ENCODE data around the gene CD52. TPM values are rescaled to one million over a fixed set of nuclear protein-coding genes. Genes with fewer than 3 reads are reported as not detected.
"Not testable (repeated sequence)": the region's sequence is repeated elsewhere in the genome, so short reads cannot be mapped to it uniquely, and the experiment has no call there.

CD52 gene
- total RNA-seq, 1 donor from 2014 or later: not detected

DNA sequence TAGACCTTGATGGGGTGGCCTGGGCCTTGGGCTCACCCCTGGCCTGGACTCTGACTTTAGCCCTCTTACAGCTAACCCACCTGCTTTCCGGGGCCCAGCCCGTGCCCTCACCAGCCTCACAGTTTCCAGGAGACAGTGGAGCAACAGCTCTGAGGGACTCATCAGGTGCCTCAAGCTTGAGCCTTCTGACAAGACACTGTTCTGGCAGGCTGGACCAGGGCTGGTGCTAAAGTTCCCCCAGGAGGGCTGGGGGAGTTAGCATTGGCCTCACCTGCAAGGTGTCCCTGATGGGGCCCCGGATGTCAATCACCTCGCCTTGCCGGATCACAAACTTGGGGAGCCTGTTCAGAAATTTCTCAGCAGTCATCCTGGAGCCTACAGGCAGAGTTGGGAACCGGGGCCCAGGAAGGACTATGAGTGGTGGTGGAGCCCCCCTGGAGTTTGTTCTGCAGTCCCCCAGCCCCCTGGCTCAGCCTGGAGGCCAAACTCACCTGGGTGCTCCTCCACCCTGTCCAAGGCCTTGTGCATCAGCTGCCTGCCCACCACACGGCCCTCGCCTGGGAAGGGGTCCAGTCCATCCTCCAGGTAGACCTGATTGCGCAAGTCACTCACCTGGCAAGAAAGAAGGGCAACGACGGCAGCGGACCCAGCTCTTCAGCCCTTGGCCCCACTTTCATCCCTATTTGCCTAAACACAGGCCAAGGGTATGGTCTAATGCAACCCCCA is 33.7 kb upstream of the CD52 start:
- FAIRE-seq (no peak), DNase-seq (ENCODE audit: low spot score in 2 of 2) (no peak)

DNA sequence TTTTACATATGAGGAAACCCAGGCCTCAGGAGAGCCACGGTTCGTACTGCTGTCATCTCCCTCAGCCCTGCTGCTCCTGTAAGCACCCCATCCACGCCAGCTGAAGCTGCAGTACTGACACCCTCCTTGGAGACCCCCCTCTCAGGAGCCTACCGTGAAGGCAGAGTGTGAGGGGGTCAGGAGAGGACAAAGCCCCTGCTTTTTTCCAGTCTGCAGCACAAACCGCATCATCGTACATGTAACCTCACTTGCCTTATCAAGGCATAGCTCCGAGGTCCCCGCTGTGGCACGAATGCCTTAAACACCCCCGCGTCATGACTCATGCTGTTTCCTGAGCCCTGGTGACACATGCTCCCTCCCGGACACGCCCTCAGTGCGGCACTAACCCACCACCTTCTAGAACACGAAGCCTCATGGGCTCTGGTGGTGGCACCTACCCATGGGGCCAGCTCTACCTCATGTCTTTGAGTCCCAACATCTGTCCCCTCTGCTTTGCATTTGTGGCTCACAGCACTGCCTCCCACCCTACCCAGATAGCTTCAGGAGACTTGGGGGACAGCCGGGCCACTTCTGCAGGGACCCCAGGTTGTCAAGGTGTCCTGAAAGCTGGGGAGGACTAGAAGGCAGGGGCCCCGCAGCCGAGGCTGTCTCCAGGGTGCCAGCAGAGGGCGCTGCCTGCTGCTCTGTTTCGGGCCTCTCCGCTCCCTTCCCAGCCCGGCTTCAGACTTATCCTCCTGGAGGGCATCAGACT is 33.0 kb upstream of the CD52 start:
- FAIRE-seq: no peak
- peak in 1 of 2 donors; percentile 64 for DNase-seq (ENCODE audit: low spot score in 2 of 2)

DNA sequence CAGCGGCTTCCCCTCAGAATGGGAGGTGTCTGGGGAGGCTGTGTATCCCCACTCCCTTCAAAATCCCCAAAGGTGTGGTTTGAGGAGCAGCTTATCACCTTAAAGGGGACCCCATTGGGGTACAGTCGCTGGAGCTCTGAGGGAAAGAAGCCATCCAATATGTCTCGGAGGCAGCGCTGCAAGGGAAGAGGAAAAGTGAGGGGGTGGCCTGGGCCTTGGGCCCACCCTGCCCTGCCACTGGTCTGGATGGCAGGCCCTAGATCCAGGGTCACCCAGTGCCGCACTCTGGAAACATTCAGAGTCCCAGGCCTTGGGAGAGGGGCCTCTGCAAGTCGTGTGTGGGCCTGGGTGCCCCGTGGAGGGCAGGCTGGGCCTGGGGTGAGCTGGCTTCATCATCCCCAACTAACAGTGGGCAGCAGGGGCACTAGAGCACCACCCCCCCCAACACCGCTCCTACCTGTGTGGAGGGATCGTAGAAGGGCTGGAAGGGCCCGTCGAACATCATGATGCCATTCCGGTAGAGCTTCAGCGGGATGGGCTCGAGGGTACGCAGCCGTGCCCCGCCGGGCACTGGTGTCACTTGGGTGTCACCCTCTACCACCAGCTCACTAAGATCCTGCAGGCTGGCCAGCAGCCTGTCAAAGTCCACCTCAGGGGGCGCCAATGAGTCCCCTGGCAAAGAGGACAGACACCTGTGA is 32.2 kb upstream of the CD52 start:
- FAIRE-seq (no peak), DNase-seq (ENCODE audit: low spot score in 2 of 2) (no peak)

DNA sequence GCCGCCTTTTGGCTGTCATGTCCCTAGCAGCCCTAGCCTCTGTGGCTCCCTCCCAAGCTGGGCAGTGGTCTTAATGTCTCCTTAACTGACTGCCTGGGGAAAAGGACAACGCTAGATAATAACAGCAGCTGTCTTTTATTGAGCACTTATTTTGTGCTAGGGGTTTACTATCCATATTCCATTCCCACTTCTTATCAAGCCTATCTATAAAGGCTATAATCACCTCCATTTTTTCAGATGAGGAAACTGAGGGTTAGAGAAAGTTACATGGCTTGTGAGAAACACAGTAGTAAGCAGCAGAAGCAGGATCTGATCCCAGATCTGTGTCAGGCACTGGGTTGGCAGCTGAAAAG is 31.7 kb upstream of the CD52 start:
- DNase-seq (ENCODE audit: low spot score in 2 of 2) (no peak), FAIRE-seq (no peak)

DNA sequence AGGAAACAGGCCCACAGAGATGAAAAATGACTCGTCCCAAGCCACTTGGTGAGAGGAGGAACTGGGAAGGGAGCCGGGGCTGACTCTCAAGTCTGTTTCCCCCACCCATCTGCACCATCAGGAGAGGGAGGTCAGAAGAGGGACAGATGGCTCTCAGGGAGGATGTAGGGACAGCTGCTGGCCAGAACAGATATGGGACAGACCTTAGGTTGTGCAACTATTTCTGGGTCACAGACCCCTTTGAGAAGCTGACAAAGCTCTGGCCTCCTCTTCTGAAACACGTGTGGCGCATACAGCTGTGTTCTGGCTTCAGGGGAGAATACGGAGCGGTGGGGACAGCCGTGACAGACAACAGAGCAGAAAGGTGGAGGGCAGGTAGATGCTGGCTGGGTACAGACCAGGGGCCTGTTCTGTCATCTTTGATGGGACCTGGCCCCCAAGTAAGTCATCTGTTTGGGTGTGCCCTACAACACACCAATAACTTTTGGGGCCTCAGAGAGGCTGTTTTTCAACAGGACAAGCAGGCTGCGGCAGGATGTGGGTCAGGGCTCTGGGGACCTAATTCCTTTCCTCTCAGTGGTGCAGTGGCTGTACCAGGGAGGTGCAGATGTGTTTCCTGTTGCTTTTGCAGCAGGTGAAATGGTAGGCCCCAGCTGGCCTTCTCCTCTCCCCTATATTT is 30.6 kb upstream of the CD52 start:
- FAIRE-seq: no peak
- no peak for DNase-seq (ENCODE audit: low spot score in 2 of 2)

DNA sequence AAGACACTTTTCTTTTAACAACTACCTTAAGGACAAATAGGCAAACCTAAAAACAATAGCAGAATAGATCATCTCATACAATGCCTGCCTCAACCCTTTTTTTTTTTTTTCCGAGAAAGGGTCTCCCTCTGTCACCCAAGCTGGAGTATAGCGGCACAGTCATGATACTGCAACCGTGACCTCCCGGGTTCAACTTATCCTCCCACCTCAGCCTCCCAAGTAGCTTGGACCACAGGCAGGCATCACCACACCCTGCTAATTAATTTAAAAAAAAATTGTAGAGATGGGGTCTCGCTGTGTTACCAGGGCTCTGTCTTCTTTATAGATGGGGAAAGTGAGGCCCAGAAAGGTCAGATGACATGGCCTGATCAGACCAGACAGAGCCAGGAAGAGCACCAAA is 29.9 kb upstream of the CD52 start:
- FAIRE-seq: no peak
- DNase-seq (ENCODE audit: low spot score in 2 of 2): no peak

DNA sequence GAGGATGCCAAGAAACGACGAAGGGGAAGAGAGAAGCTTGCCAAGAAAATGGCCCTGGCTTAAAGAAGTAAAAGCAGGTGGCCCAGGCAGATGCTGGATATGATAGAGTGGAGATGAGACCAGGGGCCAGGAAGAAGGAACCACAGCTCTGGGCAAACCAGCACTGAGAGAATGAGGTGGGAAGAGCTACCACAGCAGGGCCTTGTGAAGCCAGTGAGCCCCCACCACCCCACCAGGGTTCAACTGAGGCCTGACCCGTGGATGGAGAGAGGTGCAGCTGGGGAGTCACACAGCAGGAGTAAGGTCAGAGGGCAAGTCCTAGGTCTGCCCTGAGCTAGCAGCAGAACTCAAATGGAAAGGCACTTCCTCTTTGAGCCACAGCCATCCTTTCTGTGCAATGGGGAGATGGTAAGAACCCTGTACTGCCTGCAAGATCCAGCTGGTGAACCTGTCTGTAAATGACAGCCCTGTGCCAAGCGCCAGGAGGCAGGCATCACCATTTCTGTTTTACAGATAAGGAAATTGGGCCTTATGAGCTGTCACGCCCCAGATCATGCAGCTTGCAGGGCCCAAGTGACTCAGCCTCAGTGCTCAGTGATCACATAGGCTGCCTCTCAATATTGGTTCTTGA is 29.3 kb upstream of the CD52 start:
- no peak for FAIRE-seq
- DNase-seq (ENCODE audit: low spot score in 2 of 2): no peak

DNA sequence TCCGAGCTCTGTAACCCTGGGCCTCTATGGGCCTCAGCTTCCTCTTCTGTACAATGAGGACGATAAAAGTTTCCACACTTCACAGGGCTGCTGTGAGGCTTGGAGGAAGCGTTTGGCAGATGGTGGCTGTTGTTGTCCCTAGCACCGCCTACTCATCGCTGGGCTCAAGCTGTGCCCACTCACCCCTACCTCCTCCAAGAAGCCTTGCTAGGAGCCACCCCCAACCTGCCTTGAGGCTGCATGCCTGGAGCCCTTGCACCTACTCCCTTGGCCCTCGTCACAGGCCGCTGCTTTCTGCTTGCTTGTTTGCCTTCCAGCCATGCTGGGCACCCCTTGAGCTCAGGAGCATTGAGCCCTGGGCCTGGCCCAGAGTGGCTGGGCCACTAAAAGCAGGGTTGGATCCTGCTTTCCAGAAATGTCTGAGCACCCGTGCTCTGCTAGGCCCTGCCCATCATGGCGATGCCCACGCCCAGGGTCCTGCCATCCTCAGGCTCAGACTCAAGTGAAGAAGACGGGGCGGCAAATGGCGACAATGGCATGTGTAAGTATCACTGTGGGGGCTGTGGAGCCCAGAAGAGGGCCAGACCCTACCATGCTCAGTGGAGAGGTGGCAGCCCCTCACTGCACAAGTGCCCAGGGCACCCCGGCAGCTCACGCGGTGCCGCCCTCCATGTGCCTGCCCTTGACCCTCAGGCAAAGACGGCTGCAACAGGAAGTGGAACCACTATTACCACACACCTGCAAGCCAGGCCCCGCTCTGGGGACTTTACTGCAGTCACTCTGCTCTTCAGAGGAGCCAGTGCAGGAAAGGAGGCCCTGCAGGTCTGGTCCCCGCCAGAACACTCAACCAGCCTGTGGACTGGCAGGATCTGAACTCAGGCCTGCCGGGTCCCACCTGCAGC is 28.3 kb upstream of the CD52 start:
- DNase-seq (ENCODE audit: low spot score in 2 of 2): peak in 1 of 2 donors; percentile 60
- no peak for FAIRE-seq

DNA sequence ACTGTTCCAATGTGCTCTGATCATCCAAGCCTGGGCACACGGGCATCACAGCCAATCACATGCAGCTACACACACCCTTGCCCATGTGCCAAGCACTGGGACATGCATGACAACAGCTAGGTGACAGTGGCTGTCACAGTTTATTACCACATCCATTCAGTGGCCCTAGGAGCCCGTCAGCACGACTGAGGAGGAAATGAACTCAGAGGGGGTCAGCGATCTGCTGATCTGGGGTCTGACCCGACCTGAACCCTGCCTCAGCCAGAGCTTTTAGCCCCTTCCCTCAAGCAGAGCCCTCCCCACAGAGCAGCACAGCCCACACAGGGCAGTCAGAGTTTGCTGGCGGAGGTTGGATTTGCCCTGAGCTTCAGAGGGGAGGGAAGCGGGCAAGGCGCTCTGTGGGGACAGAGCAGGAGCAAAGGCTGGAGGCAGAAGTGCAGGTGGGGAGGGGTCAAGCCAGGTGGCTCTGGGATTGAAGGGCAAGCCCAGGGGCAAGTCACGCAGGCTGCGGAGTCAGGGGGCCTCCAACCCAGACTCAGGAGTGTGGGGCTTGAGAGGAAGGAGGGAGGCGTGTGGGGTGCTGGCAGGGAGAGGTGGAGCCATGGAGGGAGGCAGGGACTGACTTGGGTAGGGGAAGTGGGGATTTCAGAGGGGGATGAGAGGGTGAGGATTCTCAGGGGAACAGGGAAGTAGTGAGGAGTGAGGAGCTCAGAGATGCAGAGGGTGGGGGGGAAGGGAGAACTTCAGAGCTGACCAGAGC is 27.5 kb upstream of the CD52 start:
- FAIRE-seq: no peak
- no peak for DNase-seq (ENCODE audit: low spot score in 2 of 2)

DNA sequence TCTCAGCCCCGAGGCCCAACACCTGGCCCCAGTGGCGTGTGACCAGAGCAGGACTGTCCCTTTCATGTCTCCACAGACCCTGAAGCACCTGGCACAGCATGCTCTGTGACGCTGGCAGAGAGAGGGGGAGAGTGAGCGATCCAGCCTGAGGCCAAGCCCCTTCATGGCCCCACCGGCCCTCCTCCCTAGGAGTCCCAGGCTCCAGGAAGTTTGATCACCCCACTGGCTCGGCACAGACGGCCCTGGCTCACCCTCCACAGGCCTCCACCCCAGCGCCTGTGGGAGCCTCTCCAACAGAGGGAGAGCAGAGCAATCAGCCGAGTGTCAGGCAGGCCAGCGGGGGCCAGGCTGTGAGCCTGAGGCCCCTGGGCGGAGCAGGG is 26.9 kb upstream of the CD52 start:
- FAIRE-seq: no peak
- DNase-seq (ENCODE audit: low spot score in 2 of 2): no peak

DNA sequence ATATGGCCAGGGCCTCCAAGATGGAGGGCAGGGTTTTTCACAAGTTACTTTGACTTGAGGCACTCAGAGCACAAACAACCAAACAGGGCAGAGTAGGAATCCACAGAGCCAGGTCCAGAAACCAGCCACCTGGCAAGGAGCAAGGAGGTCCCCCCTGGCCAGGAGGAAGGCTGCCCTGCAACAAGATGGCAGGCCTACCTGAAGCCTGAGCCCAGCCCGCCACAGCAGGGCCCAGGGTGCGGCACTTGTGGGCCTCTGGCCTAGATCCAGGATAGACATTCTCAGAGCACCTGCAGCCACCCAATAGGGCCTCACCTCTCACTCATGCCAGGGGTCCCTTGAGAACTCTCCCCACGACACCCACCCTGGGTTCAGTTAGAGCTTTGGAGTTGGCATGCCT is 26.3 kb upstream of the CD52 start:
- FAIRE-seq (no peak), DNase-seq (ENCODE audit: low spot score in 2 of 2) (no peak)

DNA sequence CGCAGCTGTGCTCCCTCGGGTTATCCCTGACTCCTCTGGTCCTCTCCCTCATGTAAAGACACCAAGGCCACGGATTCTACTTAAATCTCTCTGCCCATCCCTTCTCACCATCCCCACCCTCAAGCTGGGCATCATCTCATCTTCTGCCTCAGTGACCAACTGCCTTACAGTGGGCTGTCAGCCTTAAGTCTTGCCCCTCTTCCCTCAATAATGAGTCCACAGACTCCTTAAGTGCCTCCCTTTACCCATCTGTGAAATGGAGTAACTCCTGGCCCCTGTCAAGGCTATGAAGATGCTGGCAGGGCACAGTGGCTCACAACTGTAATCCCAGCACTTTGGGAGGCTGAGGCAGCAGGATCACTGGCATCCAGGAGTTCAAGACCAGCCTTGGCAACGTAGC is 25.8 kb upstream of the CD52 start:
- FAIRE-seq (no peak), DNase-seq (ENCODE audit: low spot score in 2 of 2) (no peak)

DNA sequence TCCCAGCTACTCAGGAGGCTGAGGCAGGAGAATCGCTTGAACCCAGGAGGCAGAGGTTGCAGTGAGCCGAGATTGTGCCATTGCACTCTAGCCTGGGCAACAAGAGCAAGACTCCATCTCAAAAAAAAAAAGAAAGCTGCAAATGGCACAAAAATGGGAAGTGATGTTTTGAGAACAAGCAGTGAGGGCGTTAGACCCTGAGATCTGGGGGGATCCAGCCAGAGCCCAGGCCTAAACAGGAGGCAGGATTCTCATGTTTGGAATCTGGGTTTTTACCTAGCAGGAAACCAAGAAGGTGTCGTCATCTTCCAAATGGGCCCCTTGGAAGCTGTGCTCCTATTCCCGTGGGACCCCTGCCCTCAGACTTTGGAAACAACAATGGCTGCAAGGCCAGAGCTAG is 25.0 kb upstream of the CD52 start:
- DNase-seq (ENCODE audit: low spot score in 2 of 2); FAIRE-seq: not testable (repeated sequence)

DNA sequence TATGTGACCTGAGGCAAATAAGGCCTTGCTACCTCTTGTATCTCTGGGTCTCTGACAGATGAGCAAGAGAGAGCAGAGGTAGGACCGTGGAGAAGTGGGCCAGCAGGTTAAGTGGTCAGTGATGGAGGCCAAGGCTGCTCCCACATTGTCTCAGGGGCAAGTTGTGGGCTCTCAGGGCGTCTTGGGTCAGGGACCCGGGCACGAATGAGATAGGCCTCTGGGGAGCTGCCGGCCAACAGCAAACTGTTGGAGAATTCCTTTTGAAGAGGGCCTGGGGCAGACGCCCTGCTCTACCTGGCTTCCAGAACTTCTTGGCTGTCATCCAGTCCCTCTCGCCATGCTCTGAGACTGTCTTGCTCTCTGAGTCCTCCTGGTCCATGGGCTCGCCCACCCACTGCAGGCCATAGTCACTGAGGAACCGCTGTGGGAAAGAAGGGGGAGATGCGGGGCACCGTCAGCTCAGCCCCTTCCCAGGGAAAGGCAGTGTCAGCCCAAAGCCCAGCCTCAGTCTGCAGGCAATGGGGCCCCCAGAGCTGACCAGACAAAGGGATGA is 23.8 kb upstream of the CD52 start:
- FAIRE-seq (no peak), DNase-seq (ENCODE audit: low spot score in 2 of 2) (no peak)

DNA sequence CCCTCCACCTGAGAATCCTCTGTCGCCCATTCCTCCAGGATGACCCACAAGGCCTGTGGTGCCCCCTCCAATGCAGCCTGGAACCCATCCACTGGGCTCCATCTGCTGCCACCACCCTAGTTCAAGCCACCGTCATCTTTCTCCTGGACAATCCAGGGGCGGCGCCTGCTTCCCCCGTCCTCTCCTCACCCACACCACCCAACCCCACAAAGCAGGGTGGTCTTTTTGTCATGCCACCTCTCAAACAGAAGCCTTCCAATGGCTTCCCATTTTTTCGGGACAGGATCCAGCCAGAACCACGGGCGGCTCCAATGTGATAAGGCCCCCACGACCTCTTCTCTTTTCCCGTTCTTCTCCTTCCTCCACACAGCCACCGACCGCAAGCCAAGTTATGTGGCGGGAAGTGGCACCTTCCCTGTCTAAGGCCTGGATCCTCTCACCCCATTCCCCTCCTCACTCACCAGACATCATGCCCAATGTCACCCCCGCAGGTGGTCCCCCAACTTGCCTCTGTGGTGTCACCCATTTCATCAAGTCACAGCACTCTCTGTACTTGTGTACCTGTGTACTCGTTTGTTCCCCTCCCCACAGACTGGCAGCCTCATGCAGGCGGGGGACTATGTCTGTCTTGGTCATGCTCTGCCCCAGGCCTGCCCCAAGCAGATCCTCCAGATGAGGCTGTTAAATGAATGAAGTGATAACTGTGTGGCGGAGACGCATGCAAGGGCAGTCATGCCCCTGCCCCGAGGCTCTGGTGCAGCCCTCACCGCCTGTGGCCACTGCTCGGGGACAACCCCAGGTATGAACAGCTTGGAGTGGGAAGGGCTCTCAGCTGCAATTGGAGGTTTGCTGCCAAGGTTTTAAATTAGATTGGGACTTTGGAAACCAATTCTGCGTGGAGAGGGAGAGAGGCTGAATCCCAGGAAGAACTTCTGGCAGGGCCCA is 22.3 kb upstream of the CD52 start:
- DNase-seq (ENCODE audit: low spot score in 2 of 2) (no peak), FAIRE-seq (no peak)

DNA sequence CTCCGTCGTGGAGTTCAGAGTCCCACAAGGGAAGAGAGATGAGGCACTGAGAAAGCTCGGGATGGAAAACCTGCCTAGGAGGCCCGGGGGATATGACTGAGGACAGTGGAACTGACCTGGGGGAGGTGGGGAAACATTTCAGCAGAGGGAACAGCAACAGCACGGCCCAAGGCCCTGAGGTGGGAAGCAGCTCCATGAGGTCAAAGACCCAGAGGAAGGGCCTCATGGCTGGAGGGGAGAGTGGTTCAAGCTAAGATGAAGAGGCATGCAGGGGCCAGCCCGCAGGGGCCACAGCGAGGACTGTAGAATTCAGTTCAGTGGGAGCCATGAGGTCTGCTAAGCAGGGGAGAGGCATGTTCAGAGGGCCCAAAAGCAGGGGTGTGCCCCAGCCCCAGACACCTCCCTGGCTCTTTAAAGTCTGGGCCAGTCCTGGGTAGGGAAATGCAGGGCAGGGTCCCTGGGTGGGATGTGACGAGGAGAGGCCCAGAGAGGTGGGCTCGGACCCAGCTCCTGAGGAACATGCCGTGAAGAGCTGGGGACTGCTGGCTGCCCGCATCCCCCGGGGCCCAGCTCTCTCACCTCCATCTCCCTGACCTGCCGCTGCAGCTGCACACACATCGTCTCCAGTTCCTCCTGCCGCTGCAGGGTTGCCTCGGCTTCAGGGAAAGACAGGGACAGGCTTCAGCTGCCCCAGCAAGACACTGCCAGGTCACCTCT is 21.3 kb upstream of the CD52 start:
- FAIRE-seq (no peak), DNase-seq (ENCODE audit: low spot score in 2 of 2) (no peak)

Data from frontal cortex (tissue), 4 donors.